RPMI7951 (cell line): Measurements from ENCODE around the gene ZNF341. TPM values are rescaled to one million over a fixed set of nuclear protein-coding genes. Genes with fewer than 3 reads are reported as not detected.
"Not testable (repeated sequence)": the region's sequence is repeated elsewhere in the genome, so short reads cannot be mapped to it uniquely, and the experiment has no call there.

Experiments
- DNase-seq: peaks from one replicate; pipeline ENCODE4 v3.0.0-alpha.2; 2012; ENCODE audit warnings: low read depth
- total RNA-seq: library from RNA; depleted of rRNA; stranded (reverse); fragments of >200 nt; shearing (Covaris generic); gene quantifications from 2 replicates; pipeline ENCODE4 v1.2.3, GENCODE V29; 2014

Gene ZNF341
- total RNA-seq, 1 experiment from 2014 or later = 1.6 TPM

DNA sequence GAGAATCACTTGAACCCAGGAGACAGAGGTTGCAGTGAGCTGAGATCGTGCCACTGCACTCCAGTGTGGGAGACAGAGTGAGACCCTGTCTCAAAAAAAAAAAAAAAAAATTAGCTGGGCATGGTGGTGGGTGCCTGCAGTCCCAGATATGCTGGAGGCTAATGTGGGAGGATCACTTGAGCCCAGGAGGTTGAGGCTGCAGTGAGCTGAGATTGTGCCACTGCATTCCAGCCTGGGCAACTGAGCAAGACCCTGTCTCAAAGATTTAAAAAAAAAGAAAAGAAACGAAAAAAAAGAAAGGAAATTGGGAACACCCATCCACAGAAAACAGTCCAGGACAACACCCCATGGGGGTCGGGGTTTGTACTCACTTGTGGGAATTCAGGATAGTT, 60.8 kb downstream of the ZNF341 start:
- DNase-seq = not testable (repeated sequence)

DNA sequence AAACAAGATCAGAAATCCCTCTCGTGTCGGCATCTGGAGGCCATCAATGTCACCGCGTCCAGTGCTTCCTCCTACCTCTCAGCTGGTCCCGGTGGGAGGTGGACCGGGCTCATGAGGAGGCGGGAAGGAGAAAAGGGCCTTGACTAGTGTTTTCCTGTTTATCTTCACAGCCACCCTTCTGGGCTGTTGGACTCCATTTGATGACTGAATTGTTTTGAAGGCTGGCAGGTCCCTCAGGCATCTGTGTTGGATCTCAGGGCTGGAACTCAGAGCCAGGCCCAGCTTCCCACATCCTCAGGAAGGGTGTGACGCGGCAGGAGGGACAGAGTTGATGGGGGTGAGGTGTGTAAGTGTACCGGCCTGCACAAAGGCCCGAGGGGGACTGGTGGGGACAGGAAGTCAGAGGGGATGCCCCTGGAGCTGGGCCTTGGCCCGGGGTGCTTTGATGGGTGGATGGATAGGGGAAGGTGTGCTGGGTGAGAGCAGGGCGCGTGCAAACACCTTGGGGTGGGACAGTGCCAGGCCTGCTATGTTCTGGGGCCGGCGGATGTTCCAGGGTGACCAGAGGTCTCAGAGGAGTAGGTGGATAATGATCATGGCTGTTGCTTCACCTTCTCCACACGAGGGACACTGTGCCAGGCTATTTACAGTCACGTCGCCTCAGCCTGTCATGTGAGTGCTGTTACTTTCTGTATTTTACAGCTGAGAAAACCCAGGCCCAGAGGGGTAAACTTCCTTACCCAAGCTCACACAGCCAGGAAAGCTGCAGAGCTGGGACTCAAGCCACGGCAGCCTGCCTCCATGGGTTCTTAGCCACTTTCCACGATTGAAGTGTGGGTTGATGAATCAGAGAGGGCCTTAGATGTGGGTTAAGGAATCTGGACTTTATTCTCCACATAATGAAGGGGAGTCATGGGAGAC, 61.5 kb downstream of the ZNF341 start:
- peak; percentile 74 for DNase-seq

DNA sequence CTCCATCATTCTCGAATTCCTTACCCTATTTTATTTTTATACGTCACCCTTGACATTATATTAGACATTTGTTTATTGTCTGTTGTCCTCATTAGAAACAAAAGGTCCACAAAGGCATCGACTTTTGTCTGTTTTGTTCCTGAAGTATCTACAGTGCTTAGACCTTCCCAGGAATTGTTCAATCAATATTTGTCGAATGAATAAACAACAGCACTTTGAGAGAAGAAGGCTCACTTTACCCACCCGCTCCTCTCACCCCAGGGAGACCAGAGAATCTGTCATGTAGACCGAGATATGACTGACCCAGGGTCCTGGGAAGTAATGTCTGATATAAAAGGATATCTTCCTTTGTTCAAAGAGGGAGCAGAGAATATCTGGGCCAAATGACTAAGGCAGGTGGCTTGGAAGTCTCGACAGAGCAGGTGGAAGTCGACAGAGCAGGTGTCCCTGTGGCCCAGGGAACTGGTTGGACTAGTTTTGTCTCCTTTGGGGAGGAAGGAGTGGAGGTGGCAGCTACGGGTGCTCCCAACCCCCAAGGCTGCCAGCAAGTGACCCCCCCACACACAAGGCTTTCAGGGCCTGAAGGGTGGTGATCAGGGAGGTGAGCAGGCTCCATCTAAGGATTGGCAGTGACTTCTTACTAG, 64.6 kb downstream of the ZNF341 start:
- DNase-seq = no peak

DNA sequence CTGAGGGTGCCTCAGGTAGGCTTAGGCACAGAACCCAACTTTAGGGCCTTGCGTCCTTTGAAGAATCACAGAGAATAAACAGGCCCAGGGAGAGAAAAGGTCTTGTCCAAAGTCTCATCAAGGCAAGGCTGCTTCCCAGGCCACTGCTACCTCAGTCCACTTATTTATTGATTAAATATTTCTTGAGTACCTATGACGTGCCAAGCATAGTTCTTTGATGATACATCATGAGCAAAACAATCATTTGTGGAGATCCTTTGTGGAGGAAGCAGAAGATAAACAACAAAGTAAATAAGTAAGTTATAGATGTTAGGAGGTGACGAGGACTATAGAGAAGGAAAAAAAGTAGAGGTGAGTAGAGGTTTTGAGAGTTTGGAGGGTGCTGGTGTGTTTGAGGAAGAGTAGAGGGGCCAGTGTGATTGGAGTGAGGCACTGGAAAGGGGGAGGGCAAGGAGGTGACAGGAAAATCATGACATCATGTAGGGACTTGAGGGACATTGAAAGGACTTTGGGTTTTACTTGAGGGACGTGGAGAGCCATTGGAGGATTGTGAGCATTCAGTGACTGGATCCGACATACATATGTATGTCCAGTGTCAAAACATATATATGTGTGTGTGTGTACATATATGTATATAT, 65.2 kb downstream of the ZNF341 start:
- no peak for DNase-seq

DNA sequence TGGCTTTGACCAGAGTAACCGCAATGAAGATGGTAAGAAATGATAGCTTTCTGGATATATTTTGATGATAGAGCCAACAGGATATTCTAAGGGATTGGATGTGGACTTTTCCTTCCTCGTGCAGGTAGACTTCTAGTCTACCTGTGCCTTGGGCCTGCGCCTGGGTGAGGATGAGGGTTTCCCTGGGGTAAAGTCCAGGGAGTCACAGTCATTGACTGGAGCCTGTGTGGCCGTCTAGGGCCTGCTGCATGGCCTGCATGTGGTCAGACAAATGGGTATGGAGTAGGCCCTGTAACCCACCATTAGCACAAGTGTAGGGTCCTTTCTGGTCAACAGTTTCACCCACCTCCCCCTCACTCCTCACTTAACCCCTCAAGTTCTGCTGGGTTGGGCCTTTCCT, 66.6 kb downstream of the ZNF341 start:
- DNase-seq = no peak

DNA sequence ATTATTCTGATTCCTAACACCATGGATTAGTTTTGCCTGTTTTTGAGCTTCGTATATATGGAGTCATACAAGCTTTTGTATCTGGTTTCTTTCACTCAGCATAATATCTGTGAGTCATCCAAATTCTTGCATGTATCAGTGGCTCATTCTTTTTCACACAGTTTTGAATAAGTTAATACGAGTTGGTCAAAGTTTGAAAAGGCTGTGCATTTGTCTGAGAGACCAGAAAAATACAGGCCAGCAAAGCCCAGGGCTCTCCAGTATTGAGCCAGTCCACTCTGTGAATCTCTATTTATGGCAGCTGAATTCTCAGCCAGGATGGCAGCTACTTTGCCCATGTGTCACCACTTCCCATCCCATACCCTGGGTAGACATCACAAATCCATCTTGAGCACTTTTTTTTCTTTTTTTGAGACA, 72.1 kb downstream of the ZNF341 start:
- DNase-seq = peak; percentile 56

DNA sequence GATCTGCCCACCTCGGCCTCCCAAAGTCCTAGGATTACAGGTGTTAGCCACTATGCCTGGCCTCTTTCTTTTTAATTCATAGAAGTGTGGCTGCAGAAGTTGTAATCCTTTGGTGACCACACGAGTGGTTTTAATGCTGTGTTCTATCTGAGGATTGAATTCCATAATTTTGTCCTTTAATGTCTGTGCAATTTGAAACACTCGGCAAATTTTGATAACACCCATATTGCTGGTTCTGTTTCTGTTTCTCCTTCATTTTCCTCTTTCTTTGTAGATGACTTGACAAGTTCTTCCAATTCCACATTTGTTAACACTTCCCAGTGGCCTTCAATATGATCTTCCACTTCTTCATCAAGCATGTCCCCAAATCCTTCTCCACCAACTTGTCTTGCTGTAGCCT, 76.6 kb downstream of the ZNF341 start:
- DNase-seq = no peak

DNA sequence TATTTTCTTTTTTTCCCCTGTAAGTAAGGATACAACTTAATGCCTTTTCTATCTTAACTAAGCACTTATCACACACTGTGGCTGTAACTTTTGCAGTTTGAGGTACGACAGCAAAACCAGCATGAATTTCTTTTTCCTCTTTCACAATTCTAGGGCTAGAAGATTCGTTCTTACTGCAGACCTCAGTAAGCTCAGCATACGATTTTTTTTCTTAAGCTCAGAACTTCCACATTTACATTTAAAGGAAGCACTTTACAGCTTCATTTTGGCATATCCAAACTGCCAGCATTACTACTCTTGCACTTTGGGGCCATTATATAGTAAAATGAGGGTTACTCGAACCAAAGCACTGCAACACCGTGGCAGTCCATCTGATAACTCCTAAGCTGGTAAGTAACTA, 78.5 kb downstream of the ZNF341 start:
- no peak for DNase-seq

DNA sequence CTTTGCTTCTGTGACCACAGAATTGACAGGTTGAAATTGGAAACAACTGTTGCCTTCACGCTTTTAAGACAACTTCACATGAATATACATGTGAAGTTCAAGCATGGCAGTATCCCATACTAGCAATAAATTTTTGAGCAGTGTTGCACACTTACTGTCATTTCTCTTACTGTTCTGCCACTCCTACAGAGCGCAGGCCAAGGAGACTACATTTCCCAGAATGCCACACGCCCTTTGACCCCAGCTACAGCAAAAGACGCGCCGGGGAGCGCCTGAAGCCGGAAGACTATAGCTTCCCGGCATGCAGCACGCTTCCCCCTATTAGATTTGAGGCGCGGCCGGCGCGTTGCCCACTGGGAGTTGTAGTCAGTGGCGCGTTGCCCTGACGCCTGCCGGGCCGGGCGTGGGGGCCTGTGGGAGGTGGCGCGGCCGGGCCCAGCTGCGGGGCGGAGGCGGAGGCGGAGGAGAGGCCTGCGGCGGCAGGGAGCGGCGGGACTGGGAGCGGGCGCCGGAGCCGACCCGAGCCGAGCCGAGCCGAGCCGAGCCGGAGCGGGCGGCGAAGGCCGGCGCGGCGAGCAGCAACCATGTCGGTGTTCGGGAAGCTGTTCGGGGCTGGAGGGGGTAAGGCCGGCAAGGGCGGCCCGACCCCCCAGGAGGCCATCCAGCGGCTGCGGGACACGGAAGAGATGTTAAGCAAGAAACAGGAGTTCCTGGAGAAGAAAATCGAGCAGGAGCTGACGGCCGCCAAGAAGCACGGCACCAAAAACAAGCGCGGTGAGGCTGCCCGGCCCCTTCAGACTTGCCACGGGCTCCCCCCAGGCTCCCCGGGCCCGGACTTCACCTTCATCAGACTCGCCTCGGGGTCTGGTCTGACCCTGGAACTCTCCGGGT, 79.3 kb downstream of the ZNF341 start, which contains the start of gene CHMP4B:
Gene CHMP4B (plus strand): TSS at position 464 of the 891 bp plus-strand sequence. CDS start 121 bp downstream, at position 585.
- DNase-seq = peak; percentile 99

DNA sequence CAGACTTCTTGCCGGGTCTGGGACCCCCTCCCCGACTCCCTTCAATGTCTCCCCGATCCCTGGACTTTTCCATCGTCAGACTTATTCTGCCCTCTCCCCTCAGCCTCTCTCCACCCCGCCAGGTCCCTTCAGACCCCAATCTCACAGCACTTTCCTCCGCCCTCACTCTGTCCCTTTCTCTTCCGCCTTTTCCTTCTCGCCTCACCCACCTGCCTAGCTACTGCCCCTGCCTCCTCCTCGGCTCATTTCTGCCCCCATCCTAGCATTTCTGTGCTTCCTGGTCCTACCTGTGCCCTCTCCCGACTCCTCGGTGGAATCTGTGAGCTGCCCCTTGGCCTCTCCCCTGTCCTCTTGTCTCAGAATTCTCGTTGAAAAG, 80.0 kb downstream of the ZNF341 start:
- DNase-seq = peak; percentile 7

DNA sequence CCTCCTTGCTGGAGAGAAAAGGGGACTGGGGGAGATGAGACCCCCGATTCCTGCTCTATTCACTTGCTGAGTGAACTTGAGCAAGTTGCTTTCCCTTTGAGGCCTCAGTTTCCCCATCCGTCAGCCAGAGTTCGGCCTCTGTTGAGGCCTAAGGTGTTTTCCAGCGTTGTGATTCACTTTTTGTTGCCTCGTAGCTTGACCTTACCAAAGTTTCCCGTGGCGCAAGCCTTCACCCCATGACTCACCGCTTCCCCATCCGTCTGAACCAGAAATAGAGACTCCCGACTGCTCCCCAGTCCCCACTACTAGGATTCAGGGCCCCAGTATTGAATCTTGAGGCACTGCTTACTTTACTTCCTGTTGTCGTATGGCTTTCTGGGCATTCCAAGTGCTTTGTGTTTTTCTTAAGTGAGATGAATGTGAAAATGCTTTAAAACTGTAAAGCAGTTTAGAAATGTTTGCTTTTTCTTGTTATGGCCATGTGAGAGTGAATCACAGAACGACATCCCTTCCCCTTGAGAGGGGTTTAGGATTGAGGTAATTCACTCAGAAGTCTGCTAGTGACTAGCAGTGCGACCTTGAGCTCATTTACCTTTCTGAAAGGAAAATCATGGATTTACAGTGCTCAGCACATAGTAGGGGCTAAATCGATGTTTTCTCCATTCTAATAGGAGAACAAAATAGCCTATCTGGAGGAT, 80.5 kb downstream of the ZNF341 start:
- peak; percentile 84 for DNase-seq

DNA sequence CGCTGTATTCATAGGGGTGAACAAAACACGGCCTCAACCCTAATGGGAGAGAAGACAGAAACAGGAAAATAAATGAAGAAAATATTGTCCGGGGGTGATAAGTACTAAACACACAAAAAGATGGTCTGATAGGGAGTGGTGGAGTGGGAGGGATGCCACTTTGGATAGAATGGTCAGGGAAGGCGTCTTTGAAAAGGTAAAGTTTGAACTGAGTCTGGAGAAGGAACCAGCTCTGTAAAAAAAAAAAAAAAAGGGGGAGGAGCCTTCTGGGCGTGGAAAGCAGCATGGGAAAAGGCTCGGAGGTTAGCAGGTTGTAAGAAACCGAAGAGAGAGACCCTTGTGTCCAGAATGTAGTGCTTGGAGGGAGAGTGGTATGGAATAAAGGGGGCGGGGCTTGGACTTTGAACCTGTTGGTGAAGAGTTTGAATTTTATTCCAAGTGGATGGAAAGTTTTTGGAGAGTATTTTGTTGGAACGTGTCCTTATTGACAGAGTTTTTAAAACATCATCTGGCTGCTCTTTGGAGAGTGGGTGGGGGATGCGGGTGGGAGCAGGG, 81.2 kb downstream of the ZNF341 start:
- peak; percentile 33 for DNase-seq

DNA sequence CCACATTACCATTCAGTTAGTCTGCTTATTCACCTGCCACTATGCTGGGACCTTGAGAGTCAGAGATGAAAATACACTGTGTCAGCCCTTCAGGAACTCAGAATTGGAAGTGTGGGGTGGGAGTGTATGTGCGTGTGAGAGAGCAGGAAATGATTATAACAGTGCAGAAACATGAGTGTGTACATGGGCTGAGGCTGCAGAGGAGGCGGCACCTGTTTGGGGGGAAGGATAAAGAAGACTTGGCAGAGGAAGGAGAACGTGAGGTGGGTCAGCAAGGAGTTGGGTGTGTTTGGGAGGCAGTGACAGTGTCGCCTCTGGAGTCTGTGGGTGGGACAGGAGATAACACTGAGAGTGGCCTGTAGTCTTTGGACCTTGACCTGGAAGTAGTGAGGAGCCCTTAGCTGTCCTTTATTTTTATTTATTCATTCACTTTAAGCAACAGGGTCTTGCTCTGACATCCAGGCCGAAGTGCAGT, 82.5 kb downstream of the ZNF341 start:
- DNase-seq = no peak

DNA sequence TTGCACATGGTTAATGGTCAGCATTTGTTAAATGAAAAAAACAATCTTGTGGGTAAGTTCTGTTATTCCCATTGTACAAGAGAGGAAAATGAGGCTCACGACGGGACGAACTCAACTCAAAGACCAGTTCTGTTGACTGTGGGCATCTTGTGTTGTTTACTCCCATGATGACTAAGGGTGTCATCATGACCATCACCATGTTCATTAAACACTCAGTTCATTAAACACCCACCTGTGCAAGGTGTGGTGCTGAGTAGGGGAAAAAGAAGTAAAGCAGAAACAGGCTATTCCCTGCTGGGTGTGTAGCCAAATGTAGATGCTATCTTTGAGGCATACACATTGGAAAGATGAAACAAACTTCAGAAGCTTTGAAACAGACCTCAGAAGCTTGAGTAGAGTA, 83.9 kb downstream of the ZNF341 start:
- DNase-seq = no peak

DNA sequence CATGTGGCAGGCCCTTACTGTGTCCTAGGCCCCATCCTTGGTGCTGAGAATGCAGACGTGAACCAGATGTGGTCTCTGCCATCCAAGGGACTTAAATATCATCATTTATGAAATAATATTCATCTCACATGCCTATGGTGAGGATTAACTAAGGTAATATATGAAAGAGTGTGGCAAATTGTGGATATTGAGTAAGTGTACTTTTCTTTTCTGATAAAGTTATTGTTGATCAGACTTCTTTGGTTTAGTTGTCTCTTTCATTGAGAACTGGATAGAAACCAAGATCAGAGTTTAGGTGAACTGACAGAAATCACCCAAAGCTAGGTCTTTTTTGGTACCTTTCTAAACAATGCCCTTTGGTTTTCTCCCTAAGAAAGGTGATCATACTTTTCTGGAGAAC, 84.4 kb downstream of the ZNF341 start:
- no peak for DNase-seq

DNA sequence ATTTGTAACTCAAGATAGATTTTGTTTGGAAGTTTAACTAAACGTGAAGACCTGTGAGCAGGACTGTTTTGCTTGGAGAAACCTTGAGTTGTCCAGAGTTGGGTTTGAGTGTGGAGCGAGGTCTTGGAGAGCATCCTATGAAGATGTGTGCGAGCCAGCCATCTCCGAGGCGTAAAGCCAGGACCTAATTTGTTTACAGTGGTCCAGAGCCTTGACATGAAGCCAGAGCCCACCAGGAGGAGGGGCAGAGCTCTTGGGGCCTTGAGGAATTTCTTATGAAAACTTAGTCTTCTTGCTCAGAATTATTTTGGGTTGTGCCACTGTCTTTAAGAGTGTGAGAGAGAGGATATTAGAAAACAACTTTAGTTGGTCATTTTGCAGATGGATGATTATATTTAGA, 85.6 kb downstream of the ZNF341 start:
- DNase-seq = no peak

DNA sequence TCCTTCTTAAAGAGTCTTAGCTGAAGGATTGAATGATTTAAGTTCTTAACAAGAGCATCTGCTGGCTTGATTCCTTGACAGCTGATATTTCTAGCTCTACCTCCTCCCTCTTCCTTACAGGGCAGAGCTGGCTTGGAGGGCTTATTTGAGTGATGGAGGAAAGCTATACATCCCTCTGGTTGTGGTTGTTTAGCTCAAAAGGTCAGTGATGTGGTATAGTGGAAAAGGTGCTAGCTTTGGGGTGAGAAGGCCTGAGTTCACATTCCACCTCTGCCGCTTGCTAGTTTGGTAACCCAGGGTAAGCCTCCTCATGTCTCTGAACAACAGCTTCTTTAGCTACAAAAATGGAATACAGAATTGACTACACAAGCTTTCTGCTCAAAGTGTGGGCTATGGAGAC, 87.7 kb downstream of the ZNF341 start:
- DNase-seq = no peak

DNA sequence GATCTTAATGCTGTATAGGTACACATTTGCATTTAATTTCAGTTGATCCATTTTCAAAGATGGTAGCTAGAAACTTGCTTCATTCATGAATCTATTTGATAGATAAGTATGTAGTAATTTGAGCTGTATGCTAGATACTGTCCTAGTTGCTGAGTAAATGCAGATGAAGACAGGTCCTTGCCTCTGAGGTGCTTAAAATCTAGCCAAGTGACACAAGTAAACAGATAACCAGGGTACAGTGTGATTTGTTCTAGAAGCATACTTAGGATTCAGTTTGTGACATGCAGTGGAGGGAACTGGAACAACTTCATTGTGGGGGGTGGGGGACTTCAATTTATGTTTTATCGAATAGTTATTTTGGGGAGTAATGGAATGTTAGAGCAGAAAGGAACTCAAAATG, 88.6 kb downstream of the ZNF341 start:
- no peak for DNase-seq

DNA sequence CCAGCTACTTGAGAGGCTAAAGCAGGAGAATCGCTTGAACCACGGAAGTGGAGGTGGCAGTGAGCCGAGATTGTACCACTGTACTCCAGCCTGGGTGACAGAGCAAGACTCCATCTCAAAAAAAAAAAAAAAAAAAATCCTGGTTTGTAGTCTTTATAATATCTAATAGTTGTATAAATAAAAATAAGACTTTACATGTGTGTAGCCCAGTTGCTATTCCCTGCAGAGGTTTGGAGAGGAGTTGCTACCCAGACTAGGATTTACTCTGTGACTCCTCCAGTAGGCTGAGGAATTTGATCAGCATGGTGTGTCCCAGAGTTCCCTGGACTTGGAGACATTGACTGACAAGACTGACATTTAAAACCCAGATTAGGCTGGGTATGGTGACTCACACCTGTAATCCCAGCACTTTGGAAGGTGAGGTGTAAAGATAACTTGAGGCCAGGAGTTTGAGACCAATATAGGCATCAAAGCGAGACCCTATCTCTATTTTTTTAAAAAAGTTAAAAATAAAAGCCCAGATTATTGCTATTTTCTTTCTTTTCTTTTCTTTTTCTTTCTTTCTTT, 89.6 kb downstream of the ZNF341 start:
- no peak for DNase-seq

DNA sequence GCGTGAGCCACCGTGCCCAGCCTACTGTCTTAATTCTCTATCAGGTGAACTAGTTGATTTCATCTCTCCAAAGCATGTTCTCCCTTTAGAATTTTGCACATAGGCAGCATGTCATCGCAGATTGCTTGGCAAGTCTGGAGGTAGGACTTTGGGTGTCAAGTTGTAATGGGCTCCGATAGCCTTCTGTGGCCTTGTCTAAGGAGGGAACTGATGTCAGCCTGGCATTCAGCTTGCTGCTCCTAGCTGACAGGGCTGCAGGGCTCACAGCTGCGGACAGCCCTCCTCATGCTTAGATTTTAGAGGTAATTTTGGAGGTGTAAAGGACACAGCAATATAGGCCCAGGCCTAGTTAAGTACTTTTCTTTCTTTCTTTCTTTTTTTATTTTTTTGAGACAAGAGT, 90.6 kb downstream of the ZNF341 start:
- no peak for DNase-seq
